Stimulated activated naive CD4-positive, alpha-beta T cell treated with Interleukin-2 at 50 U/mL for 16 hours (primary cell): ENCODE data around the gene COL19A1.
"Not testable (repeated sequence)": the region's sequence is repeated elsewhere in the genome, so short reads cannot be mapped to it uniquely, and the experiment has no call there.

Experiments
- DNase-seq: peaks from one replicate; lab custom pipeline; 2025; lab: John Stamatoyannopoulos, UW

The COL19A1 gene

DNA sequence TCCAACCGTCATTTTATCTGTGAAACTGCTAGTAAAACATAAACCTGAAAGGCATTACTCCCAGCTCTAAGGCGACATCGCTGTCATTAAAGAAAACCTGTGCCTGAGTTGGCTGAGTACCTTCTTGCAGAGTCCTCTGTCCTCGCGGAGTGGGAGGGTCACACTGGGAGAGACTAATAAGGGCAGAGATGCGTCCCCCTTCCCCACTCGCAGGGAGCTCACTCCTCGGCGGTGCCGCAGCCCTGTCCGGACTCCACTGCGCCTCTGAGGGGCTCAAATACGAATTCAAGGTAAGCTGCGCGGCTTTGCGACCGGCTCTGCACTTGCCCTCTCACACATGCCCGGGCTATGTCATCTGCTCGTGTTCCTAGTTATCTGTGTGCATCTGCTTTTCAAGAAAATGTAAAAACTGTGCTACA is at the start of gene COL19A1:
Gene COL19A1, plus strand, starts transcription at position 206 of the 419 bp plus-strand sequence. CDS start 13,012 bp downstream, outside the sequence.
- DNase-seq: peak; percentile 5

DNA sequence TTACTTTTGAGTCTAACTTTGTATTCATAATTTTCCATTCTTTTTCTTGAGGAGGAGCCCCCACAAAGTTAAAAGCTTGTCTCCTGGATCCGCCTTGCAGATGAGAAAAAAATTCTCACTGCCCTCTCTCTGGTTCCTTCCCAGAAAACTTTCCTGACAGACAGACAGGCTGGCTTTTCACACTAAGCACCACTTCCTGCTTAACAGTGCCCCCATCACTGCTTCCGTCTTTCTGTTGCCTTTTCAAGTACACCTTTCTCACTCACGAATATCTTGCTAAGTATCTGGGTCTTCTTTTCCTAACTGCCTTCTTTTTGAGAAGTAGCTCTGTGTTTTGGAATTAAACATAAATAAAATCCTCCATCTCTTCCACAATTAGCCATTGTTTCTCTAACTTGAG is 49.8 kb upstream of the COL19A1 start:
- DNase-seq: no peak

DNA sequence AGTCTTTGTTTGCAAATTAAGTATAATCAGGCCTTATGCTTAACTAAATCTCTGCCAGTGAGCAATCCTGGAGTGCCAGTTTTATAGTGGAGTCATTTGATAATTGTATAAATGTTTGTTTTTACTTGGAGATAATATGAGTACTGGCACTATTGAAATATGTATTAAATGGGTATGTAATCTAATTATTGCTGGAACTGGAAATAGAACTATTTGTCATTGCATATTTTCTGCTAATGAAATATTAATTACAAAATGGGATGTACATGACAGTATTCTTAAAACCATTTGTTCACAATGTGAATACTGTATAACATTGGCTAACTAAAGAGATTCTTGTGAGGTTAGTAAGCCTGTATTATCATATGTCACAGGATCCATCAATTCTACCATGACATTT is 49.0 kb upstream of the COL19A1 start:
- DNase-seq: no peak

DNA sequence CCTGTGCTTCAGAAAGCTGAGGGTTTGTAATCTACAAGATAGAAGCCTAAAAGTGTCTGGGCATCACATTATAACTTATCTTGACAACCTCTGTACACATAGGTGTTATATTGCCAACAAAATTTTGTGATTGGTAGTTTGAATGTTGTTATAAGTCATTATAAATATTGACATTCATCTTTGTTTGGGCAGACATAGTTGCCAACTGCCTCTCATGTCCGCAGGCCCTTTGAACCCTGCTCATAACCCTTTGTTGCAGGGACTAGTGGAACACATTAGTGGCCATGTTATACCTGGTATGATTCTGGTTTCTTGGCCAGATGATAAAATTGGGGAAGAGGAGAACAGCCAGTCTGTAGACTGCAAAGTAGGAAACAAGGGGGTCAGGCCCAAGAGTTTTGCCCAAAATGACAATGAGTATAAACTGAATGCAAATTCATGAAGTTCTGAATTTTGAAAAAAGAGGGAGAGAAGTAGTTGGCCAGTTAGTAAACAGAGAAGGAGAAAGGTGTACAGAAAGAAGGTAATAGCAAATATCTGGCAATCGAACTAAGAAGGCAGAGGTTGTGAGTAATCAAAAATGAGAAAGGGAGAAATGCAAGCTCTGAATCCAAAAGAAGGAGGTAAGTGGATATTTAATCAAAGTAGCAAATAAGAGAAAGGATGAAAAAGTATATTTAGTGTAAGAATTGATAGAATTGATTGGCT is 48.0 kb upstream of the COL19A1 start:
- no peak for DNase-seq

DNA sequence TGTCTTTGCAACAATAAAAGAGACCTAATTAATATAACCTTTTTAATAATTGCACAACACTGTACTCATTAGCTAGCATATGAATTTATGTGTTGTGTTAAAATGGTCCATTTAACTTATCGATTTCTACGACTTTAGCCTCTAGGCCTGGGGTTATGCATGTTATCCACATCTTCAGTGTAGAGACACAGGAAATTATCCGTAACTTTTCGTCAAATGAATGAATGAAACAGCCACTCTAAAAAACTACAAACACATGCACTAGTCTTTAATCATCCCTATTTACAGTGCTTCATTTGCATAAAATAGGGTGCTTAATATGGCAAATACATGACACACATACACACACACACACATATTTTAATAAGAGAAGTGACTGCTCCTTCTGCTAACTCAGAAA is 47.2 kb upstream of the COL19A1 start:
- no peak for DNase-seq

DNA sequence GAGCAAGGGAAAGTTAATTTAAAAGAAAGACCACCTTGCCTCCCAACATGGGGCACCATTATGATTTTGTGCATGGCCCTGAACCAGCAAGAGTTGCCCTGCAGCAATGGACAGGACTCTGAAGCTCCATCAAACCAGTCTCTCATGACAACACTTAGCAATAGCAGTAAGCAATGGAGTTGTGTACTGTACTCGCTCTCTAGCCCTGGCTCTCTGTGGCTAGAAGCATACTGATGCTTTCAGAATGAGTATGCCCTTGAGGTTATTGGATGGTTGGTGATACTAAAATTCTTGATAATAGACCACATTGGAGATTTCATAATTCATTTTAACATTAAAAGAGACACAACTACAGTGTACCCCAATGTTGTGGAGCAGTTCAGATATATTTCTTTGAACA is 46.3 kb upstream of the COL19A1 start:
- DNase-seq: no peak

DNA sequence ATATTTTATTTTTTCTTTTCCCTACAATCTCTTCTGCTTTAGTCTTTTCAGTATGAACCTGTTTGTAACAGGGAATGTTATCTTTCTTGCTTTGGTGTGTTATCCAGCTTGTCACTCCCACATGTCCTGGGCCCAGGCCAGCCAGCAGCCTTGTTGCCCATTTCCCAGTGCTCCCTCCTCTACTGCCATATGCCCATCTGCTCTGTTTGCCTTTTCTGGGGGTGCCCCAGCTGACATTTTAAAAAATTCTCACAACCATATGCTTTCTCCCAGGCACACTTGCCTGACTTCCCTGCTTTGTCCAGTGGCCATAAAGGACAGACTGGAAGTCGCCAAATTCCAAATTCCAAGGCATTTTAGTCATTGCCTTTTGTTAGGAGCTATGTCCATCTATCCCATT is 45.9 kb upstream of the COL19A1 start:
- no peak for DNase-seq

DNA sequence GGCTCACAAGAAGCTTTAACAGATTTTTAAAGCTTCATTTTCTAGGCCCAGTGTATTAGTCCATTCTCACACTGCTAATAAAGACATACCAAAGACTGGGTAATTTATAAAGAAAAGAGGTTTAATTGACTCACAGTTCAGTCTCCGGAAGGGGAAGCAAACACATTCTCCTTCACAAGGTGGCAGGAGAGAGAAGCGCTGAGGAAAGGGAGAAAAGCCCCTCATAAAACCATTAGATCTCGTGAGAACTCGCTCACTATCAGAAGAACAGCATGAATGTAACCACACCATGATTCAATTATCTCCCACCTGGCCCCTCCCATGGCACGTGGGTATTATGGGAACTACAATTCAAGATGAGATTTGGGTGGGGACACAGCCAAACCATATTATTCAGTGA is 42.0 kb upstream of the COL19A1 start:
- DNase-seq: not testable (repeated sequence)

DNA sequence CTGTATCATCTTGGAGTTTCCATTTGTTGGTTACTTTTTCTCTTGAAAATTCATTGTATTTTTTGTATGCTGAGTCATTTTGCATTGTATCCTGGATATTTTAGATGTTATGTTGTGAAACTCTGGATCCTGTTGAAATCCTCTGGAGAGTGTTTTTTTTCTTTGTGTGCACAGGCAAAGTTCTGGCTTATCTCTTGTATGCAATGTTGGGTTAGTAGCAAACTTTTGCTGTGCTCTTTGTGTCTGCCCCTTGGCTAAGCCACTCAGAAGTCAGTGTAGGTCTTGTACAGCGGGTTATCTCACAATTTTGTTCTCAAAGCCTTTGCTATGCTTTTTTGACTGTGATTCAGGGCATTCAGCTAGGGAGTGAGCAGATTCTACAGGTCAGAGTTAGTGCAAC is 40.5 kb upstream of the COL19A1 start:
- DNase-seq: no peak

DNA sequence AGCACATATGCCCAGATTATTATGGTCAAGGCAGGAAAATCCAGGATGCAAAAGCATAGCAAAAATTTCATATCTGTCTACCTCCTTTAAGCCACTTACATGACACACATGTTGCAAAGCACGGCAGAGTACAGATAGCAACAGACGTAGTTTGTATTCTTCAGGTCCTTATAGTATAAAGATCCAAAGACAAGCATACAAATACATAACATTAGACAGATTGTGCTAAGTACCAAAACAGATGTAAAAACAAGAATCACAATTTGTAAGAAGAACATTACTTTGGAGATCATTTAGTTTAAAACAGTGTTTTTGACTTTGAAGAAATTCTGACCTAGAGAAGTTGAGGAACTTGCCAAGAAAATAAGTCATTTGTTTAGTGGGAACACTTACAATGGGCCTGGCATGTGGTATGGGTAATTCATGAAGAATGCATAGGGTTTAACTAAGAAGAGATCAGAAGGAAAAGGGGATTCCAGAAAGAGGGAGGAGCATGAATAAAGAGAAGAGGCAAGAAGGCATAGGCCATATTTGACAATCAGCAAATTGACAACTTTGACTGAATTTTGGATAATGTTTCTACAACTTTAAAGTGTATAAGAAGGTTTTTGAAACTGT is 39.0 kb upstream of the COL19A1 start:
- DNase-seq: no peak

DNA sequence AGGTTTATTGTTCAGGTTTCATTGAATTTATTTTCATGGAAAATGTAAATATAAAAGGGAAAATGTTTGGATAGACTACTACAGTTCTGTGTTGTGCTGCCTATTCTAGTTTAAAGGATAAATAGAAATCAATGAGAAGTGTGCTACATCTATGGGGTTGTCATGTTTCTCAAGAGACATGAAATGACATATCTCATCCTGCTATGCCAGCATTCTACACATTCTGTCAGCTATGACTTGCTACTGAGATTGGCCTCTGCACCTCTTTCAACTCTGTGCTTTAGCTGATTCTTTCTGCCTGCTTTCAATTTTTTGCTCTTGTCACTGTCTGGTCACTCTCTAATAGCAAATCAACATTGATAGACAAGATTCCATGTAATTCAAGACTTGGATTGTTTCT is 33.8 kb upstream of the COL19A1 start:
- DNase-seq: no peak

DNA sequence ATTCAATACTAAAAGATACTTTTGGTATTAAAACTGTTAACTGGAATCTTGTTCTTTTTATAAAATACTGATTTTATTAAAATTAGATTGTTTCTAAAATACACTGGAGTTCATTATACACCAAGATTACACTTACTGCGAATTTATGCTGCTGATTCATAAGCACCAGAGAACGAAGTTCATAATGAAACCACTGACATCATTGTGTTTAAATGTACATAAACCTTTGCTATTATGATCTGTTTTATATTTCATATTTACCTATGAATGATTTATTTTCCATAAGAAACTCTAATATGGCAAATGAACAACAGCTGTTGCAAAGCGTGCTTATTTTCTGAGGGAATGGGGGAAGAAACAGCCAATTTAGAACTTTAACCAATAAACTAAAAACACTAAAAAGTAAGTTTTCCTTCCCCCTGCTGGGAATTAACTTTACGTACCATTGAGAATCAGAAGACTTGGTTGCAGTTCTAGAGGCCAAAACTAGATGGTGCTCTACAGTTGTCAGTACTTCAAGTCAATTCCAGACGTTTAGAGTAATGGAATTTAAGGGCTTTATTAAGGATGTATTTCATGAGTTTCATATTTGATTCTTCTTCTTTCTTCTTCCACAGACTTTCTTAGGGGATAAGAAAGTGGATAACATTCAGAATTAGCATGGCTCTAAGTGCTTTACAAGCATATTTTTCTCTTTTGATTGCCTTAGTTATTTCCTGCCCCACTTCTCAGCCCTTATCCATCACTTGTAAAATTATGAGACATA is 30.8 kb upstream of the COL19A1 start:
- DNase-seq: no peak

DNA sequence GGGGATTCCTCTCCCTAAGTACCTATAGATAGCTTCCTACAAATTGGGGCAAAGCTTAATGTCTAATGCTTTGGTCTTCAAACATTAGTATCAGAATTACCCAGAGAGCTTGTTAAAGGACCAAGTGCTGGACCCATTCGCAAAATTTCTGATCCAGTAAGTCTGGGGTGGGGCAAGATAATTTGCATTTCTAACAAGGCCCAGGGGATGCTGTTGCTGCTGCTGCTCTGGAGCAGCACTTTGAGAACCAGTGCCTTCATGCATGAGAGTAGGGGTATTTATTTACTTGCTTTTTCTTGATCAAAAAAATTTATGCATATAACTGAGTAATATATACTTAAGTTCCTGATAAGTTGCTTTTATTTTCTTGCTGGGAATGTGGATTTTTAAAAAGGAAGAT is 24.5 kb upstream of the COL19A1 start:
- DNase-seq: no peak

DNA sequence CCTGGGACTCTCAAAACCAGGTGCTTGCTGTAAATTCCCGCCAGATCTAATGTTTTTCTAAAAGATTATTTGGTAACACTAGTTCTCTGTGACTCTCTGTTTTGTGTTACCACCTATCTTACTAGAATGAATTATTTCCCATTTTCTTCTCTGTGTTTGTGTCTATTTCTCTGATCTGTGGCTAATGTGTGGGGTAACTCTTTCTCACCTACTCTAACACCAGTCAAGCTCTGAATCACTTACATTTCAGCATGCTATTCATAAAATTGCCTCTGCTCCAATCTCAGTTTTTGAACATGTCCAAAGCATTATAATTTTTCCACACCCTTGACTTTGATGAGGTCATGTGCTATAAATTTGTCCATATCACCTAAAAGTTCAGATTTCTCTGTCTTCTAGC is 23.2 kb upstream of the COL19A1 start:
- DNase-seq: no peak

DNA sequence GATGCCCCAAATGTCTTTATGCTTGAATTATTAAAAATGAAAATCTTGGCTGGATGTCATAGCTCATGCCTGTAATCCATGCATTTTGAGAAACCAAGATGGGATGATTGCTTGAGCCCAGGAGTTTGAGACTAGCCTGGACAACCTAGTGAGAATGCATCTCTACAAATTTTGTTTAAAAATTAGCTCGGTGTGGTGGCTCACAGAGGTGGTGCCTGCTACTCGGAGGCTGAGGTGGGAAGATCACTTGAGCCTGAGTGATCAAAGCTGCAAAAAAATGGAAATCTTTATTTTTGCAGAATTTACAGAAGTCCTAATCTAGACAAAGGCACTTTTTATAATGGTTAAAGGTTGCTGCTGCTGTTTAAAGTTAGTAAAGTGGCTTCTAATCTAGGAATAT is 20.0 kb upstream of the COL19A1 start:
- DNase-seq: no peak

DNA sequence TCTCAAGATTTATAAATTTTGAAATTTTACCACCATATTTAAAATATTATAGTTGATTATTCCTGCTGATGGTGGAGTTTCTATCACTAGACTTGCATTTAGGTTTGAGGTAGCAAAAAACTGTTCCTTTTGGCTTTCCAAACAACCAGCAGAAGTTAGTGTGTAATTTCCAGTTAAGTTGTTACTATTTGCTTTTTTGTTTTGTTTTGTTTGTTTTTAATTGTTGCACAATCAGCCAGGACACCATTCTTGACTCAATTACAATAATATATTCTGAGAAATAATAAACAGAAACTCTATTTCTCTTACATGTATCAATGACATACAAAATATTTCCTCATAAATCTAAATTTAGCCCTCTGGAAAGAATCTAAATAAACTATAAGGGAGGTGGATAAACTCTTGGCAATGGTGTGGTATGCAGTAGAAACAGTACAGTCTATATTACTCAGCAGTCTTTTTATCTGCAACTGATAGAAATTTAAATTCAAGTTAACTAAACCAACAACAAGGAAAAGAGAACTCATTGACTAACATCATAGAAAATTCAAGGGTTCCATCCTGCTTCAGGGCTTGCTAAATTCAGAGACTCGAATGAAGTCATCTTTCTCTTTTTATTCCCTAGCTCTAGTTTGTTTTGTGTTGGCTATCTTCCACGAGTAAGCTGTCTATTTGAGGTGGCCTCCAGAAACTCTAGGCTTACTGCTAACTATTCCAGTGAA is 19.4 kb upstream of the COL19A1 start:
- DNase-seq: no peak

DNA sequence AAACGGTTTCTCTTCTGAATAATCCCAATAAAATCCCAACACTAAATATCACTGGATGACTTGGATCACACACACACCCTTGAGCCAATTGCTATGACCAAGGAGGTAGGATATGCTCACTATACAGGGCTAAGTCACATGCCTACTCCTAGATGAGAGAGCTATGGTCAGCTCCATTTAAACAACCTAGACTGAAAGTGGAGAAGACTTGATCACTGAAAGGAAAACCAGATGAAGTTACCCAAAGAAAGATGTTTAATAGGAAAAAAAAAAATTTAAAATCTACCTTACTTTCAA is 18.9 kb upstream of the COL19A1 start:
- no peak for DNase-seq

DNA sequence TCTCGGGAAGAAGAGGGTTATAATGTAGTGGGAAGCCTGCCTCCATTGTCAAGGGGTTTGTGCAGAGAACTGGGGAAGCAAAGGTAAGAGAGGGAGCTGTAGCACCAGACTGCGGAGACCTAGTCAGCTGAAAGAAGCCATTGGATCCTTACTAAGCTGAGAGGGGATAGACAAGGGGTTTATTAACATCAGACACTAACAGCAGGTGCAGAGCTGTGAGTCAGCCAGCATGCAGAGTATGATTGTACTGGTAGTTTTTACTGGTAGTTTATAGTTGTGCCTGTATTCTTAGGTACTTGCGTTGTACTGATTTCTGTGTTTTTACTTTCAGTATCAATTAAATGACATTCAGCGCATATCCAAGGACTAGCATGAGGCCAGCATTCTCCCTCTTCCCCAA is 17.8 kb upstream of the COL19A1 start:
- no peak for DNase-seq

DNA sequence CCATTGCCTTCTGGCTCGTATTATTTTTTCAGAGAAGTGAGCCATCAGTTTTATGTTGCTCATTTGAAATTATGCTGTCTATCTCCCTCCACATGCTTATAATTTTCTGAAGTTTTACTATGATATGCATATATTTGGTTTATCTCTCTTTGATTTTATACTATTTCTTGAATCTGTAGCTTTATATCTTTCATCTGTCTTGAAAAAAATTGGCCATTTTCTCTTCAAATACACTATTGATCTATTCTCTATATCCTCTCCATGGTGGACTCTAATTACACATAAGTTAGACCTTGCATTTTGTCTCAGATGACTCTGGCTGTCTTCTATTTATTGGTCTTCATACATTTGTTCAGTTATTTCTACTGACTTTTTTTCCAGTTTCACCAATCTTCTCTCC is 13.7 kb upstream of the COL19A1 start:
- no peak for DNase-seq

DNA sequence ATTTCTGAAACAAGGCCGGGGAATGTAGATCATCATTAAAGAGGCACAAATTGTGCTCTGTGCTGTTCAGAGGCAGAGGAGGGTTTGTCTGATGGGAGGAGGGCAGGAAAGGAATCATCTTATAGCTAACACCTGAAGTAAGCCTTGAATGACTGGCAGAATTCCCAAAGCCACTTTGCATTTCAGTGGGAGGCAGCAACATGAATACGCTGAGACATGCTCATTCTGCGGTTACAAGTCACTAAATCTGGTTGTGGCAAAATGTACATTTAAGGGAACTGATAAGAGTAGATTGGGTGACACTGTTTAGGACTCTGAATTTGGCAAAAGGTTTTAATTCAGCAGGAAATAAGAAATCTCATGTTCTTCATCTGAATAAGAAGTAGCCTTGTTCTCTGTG is 4.4 kb upstream of the COL19A1 start:
- DNase-seq: no peak

DNA sequence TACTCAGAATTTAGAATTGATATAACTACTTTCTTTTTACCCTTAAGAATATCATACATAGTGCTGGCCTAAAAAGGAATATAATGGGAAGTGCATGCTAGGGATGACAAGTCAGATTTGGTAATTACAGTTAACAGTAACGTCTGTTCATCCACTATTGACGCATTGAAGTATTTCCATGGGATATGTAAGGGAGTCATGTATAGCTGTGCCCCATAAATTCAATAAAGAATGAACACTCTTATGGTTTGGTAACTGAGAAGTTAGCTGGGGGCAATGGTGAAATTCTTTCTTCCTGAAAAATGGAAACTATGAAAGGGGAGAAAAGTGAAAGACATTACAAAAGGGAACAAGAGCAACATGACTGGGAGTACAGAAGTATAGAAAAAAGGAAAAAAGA is 2.6 kb upstream of the COL19A1 start:
- DNase-seq: no peak

DNA sequence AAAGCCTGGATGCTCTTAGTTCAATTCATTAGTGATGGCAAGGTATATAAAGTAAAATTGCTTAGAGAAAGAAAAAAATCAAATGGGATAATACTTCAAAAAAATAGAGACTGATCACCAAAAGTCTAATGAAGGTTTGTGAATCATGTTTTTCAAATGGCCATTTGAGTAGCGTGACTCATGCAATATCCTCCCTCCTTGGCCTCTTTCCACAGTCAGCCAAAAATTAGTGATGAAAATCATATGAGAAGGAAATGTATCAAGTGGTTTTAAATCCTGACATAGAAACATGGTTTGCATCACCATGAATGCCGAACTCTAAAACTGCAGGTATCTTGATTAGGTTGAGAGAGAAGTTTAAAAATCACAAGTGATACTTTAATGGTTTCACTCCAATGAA is 1.2 kb upstream of the COL19A1 start:
- no peak for DNase-seq
